ENCODE results near the gene FAM193A. TPM values are rescaled to one million over a fixed set of nuclear protein-coding genes. Genes with fewer than 3 reads are reported as not detected.

The FAM193A gene
- polyA plus RNA-seq, 1 of the 3 experiments (the other 2 are of a cell fraction) = 9.2 TPM

GRCh38 chr4:2714918-2715317, 178.5 kb downstream of the FAM193A start:
- no peak overlapping the region for H3K4me3 ChIP-seq (ENCODE audit: low read depth in 2 of 2, low read length in 1 of 2)
- 0 out of 2 replicates have a peak, but pooled peaks cover 8% of the 10 kb centered on the region for H4K20me1 ChIP-seq (ENCODE audit: insufficient read depth)
- H3K27me3 ChIP-seq (ENCODE audit: insufficient read depth) = no peaks in the 10 kb centered on the region
- H3K4me2 ChIP-seq = no peak overlapping the region
- H3K36me3 ChIP-seq (replicated peaks in 1 of 2; ENCODE audit: control insufficient read depth in 1 of 2, insufficient read depth in 2 of 2, low read length in 1 of 2) = peaks cover 11 to 56% of the 10 kb centered on the region in 2 experiments
- 89% methylated on average over 4 of the region's 4 CpGs for WGBS (ENCODE audit: low lambda C conversion rate)
- no peaks in the 10 kb centered on the region for H3K9me2 ChIP-seq
- no peaks in the 10 kb centered on the region for H3F3A ChIP-seq (replicated peaks; ENCODE audit: insufficient read depth)
- H3K79me2 ChIP-seq (ENCODE audit: insufficient read depth) = peaks cover 46% of the 10 kb centered on the region; the same call in 1 of the 2 replicates
- H3K9ac ChIP-seq = no peak overlapping the region
- DNase-seq = no peak
- no peak overlapping the region for H2AFZ ChIP-seq (ENCODE audit: low read depth)
- ChIA-PET POLR2A (no interaction called here), CTCF (interaction anchor here (3.1 kb wide), 1 partner anchor 10 kb away, joined by 7 read pairs; no protein-coding TSS in a partner anchor)
- TF ChIP-seq ZBTB33 (IDR thresholded peaks at IDR 0.05; ENCODE audit: borderline replicate concordance, low read depth) (no peak), GABPA (IDR thresholded peaks at IDR 0.05; ENCODE audit: low read depth) (no peak), MXI1 (IDR thresholded peaks at IDR 0.05; ENCODE audit: low read depth, low read length) (no peak), REST (IDR thresholded peaks at IDR 0.05; ENCODE audit: low read depth, low read length) (no peak), IRF3 (IDR thresholded peaks at IDR 0.05; ENCODE audit: low read depth, low read length) (no peak), RCOR1 (IDR thresholded peaks at IDR 0.05; ENCODE audit: low read length) (no peak), MEF2A (IDR thresholded peaks at IDR 0.05; ENCODE audit: borderline replicate concordance, low read depth) (no peak), SIN3A (IDR thresholded peaks at IDR 0.05; ENCODE audit: borderline replicate concordance, low read depth, low read length) (no peak)
- TF ChIP-seq, protein P1, sequence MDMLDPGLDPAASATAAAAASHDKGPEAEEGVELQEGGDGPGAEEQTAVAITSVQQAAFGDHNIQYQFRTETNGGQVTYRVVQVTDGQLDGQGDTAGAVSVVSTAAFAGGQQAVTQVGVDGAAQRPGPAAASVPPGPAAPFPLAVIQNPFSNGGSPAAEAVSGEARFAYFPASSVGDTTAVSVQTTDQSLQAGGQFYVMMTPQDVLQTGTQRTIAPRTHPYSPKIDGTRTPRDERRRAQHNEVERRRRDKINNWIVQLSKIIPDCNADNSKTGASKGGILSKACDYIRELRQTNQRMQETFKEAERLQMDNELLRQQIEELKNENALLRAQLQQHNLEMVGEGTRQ (IDR thresholded peaks at IDR 0.05; ENCODE audit: borderline replicate concordance, low read depth, low read length) = no peak
- no peak overlapping the region; a peak in 1 of 4 replicates for H3K27ac ChIP-seq (ENCODE audit: low read depth in 2 of 2, low read length in 1 of 2)
- peaks cover 0 to 12% of the 10 kb centered on the region in 2 experiments; a peak in 1 of 4 replicates for H3K4me1 ChIP-seq (ENCODE audit: control insufficient read depth in 1 of 2, insufficient read depth in 2 of 2, low read depth in 1 of 2, low read length in 1 of 2)
- peaks cover 6% of the 10 kb centered on the region for H3K9me3 ChIP-seq

Data from SK-N-SH (cell line).